ENCODE measurements around the gene RAB11A. TPM values are rescaled to one million over a fixed set of nuclear protein-coding genes. Genes with fewer than 3 reads are reported as not detected.

RAB11A gene
- total RNA-seq, 3 donors from 2014 or later (not counting 1 experiment from before 2014, with no cell fraction given), result 84.7 to 97.1 (median 87.5) TPM

DNA sequence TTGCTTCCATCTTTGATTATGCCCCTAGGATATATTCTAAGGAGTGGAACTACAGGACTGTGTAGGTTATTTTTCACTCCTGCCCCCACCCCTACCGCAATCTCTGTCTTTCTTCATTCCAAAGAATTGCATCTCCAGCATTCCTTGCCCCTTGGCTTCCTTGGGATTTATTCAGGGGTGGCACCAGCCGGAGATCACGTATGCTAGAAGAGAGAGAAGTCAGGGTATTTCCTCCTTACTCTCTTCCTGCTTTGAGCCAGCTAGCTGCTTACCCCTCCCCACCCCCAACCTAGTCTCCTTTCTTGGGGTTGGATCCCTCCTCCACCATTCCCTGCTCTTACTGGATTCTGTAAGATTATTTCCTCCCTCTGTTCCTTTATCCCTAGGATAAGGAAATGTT lies 42.2 kb upstream of the RAB11A start:
- no peaks in the 10 kb centered on the region for H3K27me3 Mint-ChIP-seq (ENCODE audit: low read depth in 2 of 2)
- peak in 1 of 2 donors; percentile 66 for DNase-seq
- no peaks in the 10 kb centered on the region for H3K9me3 Mint-ChIP-seq
- TF ChIP-seq, protein P1, sequence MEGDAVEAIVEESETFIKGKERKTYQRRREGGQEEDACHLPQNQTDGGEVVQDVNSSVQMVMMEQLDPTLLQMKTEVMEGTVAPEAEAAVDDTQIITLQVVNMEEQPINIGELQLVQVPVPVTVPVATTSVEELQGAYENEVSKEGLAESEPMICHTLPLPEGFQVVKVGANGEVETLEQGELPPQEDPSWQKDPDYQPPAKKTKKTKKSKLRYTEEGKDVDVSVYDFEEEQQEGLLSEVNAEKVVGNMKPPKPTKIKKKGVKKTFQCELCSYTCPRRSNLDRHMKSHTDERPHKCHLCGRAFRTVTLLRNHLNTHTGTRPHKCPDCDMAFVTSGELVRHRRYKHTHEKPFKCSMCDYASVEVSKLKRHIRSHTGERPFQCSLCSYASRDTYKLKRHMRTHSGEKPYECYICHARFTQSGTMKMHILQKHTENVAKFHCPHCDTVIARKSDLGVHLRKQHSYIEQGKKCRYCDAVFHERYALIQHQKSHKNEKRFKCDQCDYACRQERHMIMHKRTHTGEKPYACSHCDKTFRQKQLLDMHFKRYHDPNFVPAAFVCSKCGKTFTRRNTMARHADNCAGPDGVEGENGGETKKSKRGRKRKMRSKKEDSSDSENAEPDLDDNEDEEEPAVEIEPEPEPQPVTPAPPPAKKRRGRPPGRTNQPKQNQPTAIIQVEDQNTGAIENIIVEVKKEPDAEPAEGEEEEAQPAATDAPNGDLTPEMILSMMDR (IDR thresholded peaks at IDR 0.05), result no peak
- ATAC-seq, result no peak
- H3K36me3 Mint-ChIP-seq, result no peaks in the 10 kb centered on the region
- Histone ChIP-seq H3K36me3 (ENCODE audit: control insufficient read depth, insufficient read depth, low read length) (no peaks in the 10 kb centered on the region), H3K4me1 (ENCODE audit: control insufficient read depth, insufficient read depth, low read length) (peaks cover 43% of the 10 kb centered on the region), H3K9me3 (ENCODE audit: control insufficient read depth, insufficient read depth, low read length) (no peaks in the 10 kb centered on the region), H3K4me3 (ENCODE audit: low read length) (no peak overlapping the region), H3K27me3 (ENCODE audit: control insufficient read depth, insufficient read depth, low read length) (no peaks in the 10 kb centered on the region), H3K27ac (ENCODE audit: low read length) (no peak overlapping the region)
- no peak overlapping the region for H3K27ac Mint-ChIP-seq
- intact Hi-C loops (cut with micrococcal nuclease), result no loop called here
- no peak overlapping the region for H3K4me3 Mint-ChIP-seq
- 73% methylated on average over 2 of the region's 3 CpGs for WGBS (ENCODE audit: insufficient coverage)
- peaks cover 21 to 26% of the 10 kb centered on the region in 2 donors for H3K4me1 Mint-ChIP-seq

DNA sequence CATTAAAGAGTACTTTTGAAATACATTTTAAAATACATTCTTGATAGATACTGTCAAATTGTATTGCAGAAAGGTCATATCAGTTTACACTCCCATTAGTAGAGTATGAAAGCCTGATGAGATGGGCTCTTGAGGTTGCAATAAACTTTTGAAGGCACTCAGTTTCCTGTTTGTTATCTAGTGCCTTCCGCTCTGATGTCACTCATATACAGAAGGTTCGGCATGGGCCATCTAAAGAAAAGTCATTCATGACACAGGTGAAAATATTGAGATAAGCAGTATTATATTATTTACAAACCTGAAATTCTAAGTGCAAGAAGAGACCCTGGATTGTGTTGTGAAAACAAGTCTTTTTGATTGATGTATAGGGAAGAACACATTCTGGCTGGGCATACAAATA lies 40.7 kb upstream of the RAB11A start:
- H3K4me3 Mint-ChIP-seq, result peak overlapping the region; percentile 79
- intact Hi-C loops (cut with micrococcal nuclease), result loop anchor here (2.0 kb wide), 1 partner anchor 36 kb away; the partner anchor contains the start of gene DENND4A
- no peaks in the 10 kb centered on the region for H3K9me3 Mint-ChIP-seq
- no peaks in the 10 kb centered on the region for H3K9me3 ChIP-seq (ENCODE audit: control insufficient read depth, insufficient read depth, low read length)
- no peaks in the 10 kb centered on the region for H3K36me3 Mint-ChIP-seq
- H3K27ac Mint-ChIP-seq, result peak overlapping the region; percentile 85 to 95
- peaks cover 36 to 41% of the 10 kb centered on the region in 2 donors for H3K4me1 Mint-ChIP-seq
- ATAC-seq, result peak; percentile 58 to 81 (median 73)
- 100% methylated on average over 1 of the region's 2 CpGs for WGBS (ENCODE audit: insufficient coverage)
- H3K27me3 ChIP-seq (ENCODE audit: control insufficient read depth, insufficient read depth, low read length), result no peaks in the 10 kb centered on the region
- H3K36me3 ChIP-seq (ENCODE audit: control insufficient read depth, insufficient read depth, low read length), result no peaks in the 10 kb centered on the region
- TF ChIP-seq, protein P1 (IDR thresholded peaks at IDR 0.05), result no peak
- peak overlapping the region; percentile 67 for H3K27ac ChIP-seq (ENCODE audit: low read length)
- peaks cover 51% of the 10 kb centered on the region for H3K4me1 ChIP-seq (ENCODE audit: control insufficient read depth, insufficient read depth, low read length)
- no peak overlapping the region for H3K4me3 ChIP-seq (ENCODE audit: low read length)
- H3K27me3 Mint-ChIP-seq (ENCODE audit: low read depth in 2 of 2), result no peaks in the 10 kb centered on the region
- DNase-seq, result peak in 1 of 2 donors; percentile 84

- Mint-ChIP-seq H3K4me1 (peaks cover 39 to 48% of the 10 kb centered on the region in 2 donors), H3K4me3 (peak overlapping the region; percentile 79), H3K9me3 (no peaks in the 10 kb centered on the region), H3K27me3 (ENCODE audit: low read depth in 2 of 2) (no peaks in the 10 kb centered on the region), H3K36me3 (no peaks in the 10 kb centered on the region), H3K27ac (peak overlapping the region; percentile 85 to 95)
- Histone ChIP-seq H3K27ac (ENCODE audit: low read length) (peak overlapping the region; percentile 67), H3K4me1 (ENCODE audit: control insufficient read depth, insufficient read depth, low read length) (peaks cover 53% of the 10 kb centered on the region), H3K27me3 (ENCODE audit: control insufficient read depth, insufficient read depth, low read length) (no peaks in the 10 kb centered on the region), H3K36me3 (ENCODE audit: control insufficient read depth, insufficient read depth, low read length) (no peaks in the 10 kb centered on the region), H3K9me3 (ENCODE audit: control insufficient read depth, insufficient read depth, low read length) (no peaks in the 10 kb centered on the region), H3K4me3 (ENCODE audit: low read length) (no peak overlapping the region)
- DNase-seq, result peak in 1 of 2 donors; percentile 78
- peak; percentile 26 to 56 (median 46) for ATAC-seq
- intact Hi-C loops (cut with micrococcal nuclease), result loop anchor here (2.0 kb wide), 1 partner anchor 36 kb away; the partner anchor contains the start of gene DENND4A
- TF ChIP-seq, protein P1 (IDR thresholded peaks at IDR 0.05), result peak; percentile 67
- WGBS (ENCODE audit: insufficient coverage), result 54% methylated on average over 6 of the region's 7 CpGs
Measured at GRCh38 chr15:65829130-65829764, 40.0 kb upstream of the RAB11A start.
